Endodermal cell (in vitro differentiated cells): ENCODE measurements around the gene SCN8A. TPM values are rescaled to one million over a fixed set of nuclear protein-coding genes. Genes with fewer than 3 reads are reported as not detected.

Experiments
- DNase-seq: peaks from one replicate; pipeline ENCODE4 v3.0.0-alpha.2; 2017
- H3K27ac ChIP-seq: 2 replicates; pipeline ENCODE4 v1.5.1; 2013; ENCODE audit warnings: mild to moderate bottlenecking, low read depth, low read length, moderate library complexity
- H3K27me3 ChIP-seq: 2 replicates; pipeline ENCODE4 v1.6.1; 2013; ENCODE audit warnings: mild to moderate bottlenecking, low read length, moderate library complexity; ENCODE audit not compliant: insufficient read depth, control insufficient read depth, poor library complexity, severe bottlenecking
- H3K36me3 ChIP-seq: 2 replicates; pipeline ENCODE4 v1.7.0; 2013; ENCODE audit warnings: mild to moderate bottlenecking, low read length, moderate library complexity; ENCODE audit not compliant: control insufficient read depth, insufficient read depth
- H3K4me1 ChIP-seq: one replicate; pipeline ENCODE4 v1.7.0; 2013; ENCODE audit warnings: low read length; ENCODE audit not compliant: control insufficient read depth, insufficient read depth
- H3K4me3 ChIP-seq: 2 replicates; pipeline ENCODE4 v1.5.1; 2013; ENCODE audit warnings: mild to moderate bottlenecking, low read length, moderate library complexity
- H3K9ac ChIP-seq: 2 replicates; pipeline ENCODE4 v1.6.1; 2013; ENCODE audit warnings: mild to moderate bottlenecking, low read length, moderate library complexity; ENCODE audit not compliant: poor library complexity, severe bottlenecking; ENCODE audit errors: extremely low read depth
- H3K9me3 ChIP-seq: 2 replicates; pipeline ENCODE4 v1.6.1; 2013; ENCODE audit warnings: mild to moderate bottlenecking, low read length, moderate library complexity; ENCODE audit not compliant: control insufficient read depth
- H3K27ac Mint-ChIP-seq: 2 replicates; pipeline ENCODE4 v1.8.0; 2020; ENCODE audit warnings: mixed read lengths
- H3K27me3 Mint-ChIP-seq: 2 replicates; pipeline ENCODE4 v1.8.0; 2021; ENCODE audit warnings: mild to moderate bottlenecking, mixed read lengths; ENCODE audit not compliant: insufficient read depth
- H3K36me3 Mint-ChIP-seq: 2 replicates; pipeline ENCODE4 v1.8.0; 2020; ENCODE audit warnings: low read depth, mixed read lengths
- H3K4me1 Mint-ChIP-seq: 2 replicates; pipeline ENCODE4 v1.8.0; 2020; ENCODE audit warnings: mixed read lengths
- H3K4me3 Mint-ChIP-seq: 2 replicates; pipeline ENCODE4 v1.8.0; 2020; ENCODE audit warnings: mild to moderate bottlenecking, moderate library complexity, mixed read lengths
- H3K9me3 Mint-ChIP-seq: 2 replicates; pipeline ENCODE4 v1.8.0; 2020; ENCODE audit warnings: mild to moderate bottlenecking, mixed read lengths
- WGBS, 2 experiments: methylation state at CpG; one replicate each; pipeline versions ENCODE4 v1.1.5 to v1.1.7; 2013; ENCODE audit warnings: missing lambda C conversion rate in 2 of 2, mixed read lengths in 1 of 2; ENCODE audit not compliant: insufficient coverage in 1 of 2, insufficient read length in 1 of 2; 5-methylcytosine and 5-hydroxymethylcytosine counted together
- long read RNA-seq, 4 experiments: library from polyadenylated mRNA in 2 of 4; library from RNA in 1 of 4; library from capped mRNA in 1 of 4; stranded (forward) in 3 of 4; unstranded in 1 of 4; transcript quantifications; one replicate each; pipeline ENCODE4 v2.0.0, GENCODE V29; 2020 to 2021; ENCODE audit warnings: inconsistent platforms in 1 of 4
- polyA plus RNA-seq, 2 experiments: library from polyadenylated mRNA; stranded (reverse); fragments of 50-300 nt; gene quantifications; one replicate each; pipeline ENCODE4 v1.2.3, GENCODE V29; 2013
- total RNA-seq, 2 donors: library from RNA; stranded (reverse); fragmentation: NEBNext Ultra II Directional in 1 of 2; extraction: Animal tissue kit (Norgen Biotek cat#: 25700) in 1 of 2; gene quantifications; 2 replicates in 1 of 2; 3 replicates in 1 of 2; pipeline ENCODE4 v1.2.1, GENCODE V29; 2021
- TF ChIP-seq, protein P1 (sequence below): fragments of 200-600 bp; sonication (generic); conservative IDR thresholded peaks from 2 replicates; pipeline ENCODE4 v1.5.0; 2021; ENCODE audit warnings: antibody characterized with exemption, mild to moderate bottlenecking

SCN8A gene
- total RNA-seq: 1 to 10 TPM; 9.5 to 9.7 TPM
- 6.6 TPM for polyA plus RNA-seq (2013, experiment 1 of 2)
- polyA plus RNA-seq (2013, experiment 2 of 2): 6.5 TPM
- long read RNA-seq, experiment 1, partial matches to known transcripts: 1 of 2 reads
- long read RNA-seq, experiment 1, other reads (novel, unspliced or antisense): 1 of 2 reads
- long read RNA-seq, experiment 2, full-length matches to known transcripts: 2 of 7 reads
- long read RNA-seq, experiment 2, partial matches to known transcripts: 1 of 7 reads
- long read RNA-seq, experiment 2, other reads (novel, unspliced or antisense): 4 of 7 reads
- long read RNA-seq, experiment 3, partial matches to known transcripts: 2 of 14 reads
- long read RNA-seq, experiment 3, other reads (novel, unspliced or antisense): 12 of 14 reads
- long read RNA-seq, experiment 4, partial matches to known transcripts: 1 of 2 reads
- long read RNA-seq, experiment 4, other reads (novel, unspliced or antisense): 1 of 2 reads

GRCh38 chr12:51591016-51591901 is at the start of gene SCN8A:
TSS of gene SCN8A (plus strand) at chr12:51591233. CDS start at chr12:51662818, 71,585 bp downstream.
- Histone ChIP-seq H3K36me3 (no peaks in the 10 kb centered on the region), H3K9ac (peak within 1 kb of the TSS; percentile 26), H3K27ac (no peak within 1 kb of the TSS), H3K27me3 (peaks cover 17% of the 10 kb centered on the region), H3K9me3 (no peaks in the 10 kb centered on the region), H3K4me1 (peaks cover 4% of the 10 kb centered on the region), H3K4me3 (peak within 1 kb of the TSS; percentile 90)
- Mint-ChIP-seq H3K36me3 (no peaks in the 10 kb centered on the region), H3K9me3 (no peaks in the 10 kb centered on the region), H3K4me3 (peak within 1 kb of the TSS; percentile 86), H3K27ac (no peak within 1 kb of the TSS), H3K4me1 (peaks cover 9% of the 10 kb centered on the region), H3K27me3 (peaks cover 43% of the 10 kb centered on the region)
- 0% methylated on average over 10 to 90 of the region's 91 CpGs for WGBS, 2 experiments
- peak; percentile 85 for DNase-seq
- TF ChIP-seq, protein P1, sequence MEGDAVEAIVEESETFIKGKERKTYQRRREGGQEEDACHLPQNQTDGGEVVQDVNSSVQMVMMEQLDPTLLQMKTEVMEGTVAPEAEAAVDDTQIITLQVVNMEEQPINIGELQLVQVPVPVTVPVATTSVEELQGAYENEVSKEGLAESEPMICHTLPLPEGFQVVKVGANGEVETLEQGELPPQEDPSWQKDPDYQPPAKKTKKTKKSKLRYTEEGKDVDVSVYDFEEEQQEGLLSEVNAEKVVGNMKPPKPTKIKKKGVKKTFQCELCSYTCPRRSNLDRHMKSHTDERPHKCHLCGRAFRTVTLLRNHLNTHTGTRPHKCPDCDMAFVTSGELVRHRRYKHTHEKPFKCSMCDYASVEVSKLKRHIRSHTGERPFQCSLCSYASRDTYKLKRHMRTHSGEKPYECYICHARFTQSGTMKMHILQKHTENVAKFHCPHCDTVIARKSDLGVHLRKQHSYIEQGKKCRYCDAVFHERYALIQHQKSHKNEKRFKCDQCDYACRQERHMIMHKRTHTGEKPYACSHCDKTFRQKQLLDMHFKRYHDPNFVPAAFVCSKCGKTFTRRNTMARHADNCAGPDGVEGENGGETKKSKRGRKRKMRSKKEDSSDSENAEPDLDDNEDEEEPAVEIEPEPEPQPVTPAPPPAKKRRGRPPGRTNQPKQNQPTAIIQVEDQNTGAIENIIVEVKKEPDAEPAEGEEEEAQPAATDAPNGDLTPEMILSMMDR: no peak

GRCh38 chr12:51546097-51546496 is 44.9 kb upstream of the SCN8A start:
- peaks cover 17% of the 10 kb centered on the region for H3K9me3 Mint-ChIP-seq
- H3K27me3 Mint-ChIP-seq: no peaks in the 10 kb centered on the region
- Histone ChIP-seq H3K27ac (no peak overlapping the region), H3K27me3 (no peaks in the 10 kb centered on the region), H3K36me3 (no peaks in the 10 kb centered on the region), H3K4me3 (no peak overlapping the region), H3K9me3 (peaks cover 4% of the 10 kb centered on the region), H3K4me1 (no peaks in the 10 kb centered on the region), H3K9ac (no peak overlapping the region)
- TF ChIP-seq, protein P1: no peak
- no peak overlapping the region for H3K27ac Mint-ChIP-seq
- DNase-seq: no peak
- H3K4me3 Mint-ChIP-seq: no peak overlapping the region
- no peaks in the 10 kb centered on the region for H3K36me3 Mint-ChIP-seq
- no peaks in the 10 kb centered on the region for H3K4me1 Mint-ChIP-seq

- no peaks in the 10 kb centered on the region for H3K27me3 Mint-ChIP-seq
- WGBS, 2 experiments: 87% methylated on average over 6 of the region's 6 CpGs; no CpG with 5 or more reads in 1 of the 2 experiments
- no peak overlapping the region for H3K4me3 Mint-ChIP-seq
- H3K36me3 Mint-ChIP-seq: no peaks in the 10 kb centered on the region
- Histone ChIP-seq H3K27me3 (no peaks in the 10 kb centered on the region), H3K9me3 (peaks cover 4% of the 10 kb centered on the region), H3K4me3 (no peak overlapping the region), H3K4me1 (no peaks in the 10 kb centered on the region), H3K27ac (no peak overlapping the region), H3K9ac (no peak overlapping the region), H3K36me3 (no peaks in the 10 kb centered on the region)
- H3K9me3 Mint-ChIP-seq: peaks cover 16% of the 10 kb centered on the region
- TF ChIP-seq, protein P1: no peak
- H3K27ac Mint-ChIP-seq: no peak overlapping the region
- H3K4me1 Mint-ChIP-seq: no peaks in the 10 kb centered on the region
- no peak for DNase-seq
Measured at GRCh38 chr12:51547606-51548005, 43.4 kb upstream of the SCN8A start.
